SK-N-MC (cell line): ENCODE data around the gene C11orf58.
A peak's percentile ranks its signal among the peaks of the same experiment; 100 is the strongest.

Source experiments
- DNase-seq: peaks from one replicate; pipeline ENCODE4 v3.0.0-alpha.2; 2011; ENCODE audit warnings: low read depth, low spot score
- H3K27ac ChIP-seq: fragments of 200-600 bp; sonication (generic); 2 replicates; pipeline ENCODE4 v1.5.1; 2016; ENCODE audit warnings: mixed run types
- H3K36me3 ChIP-seq: fragments of 200-600 bp; sonication (generic); 2 replicates; pipeline ENCODE4 v1.6.1; 2017; ENCODE audit warnings: antibody characterized with exemption, low read length, mixed read lengths; ENCODE audit not compliant: insufficient read depth
- H3K4me3 ChIP-seq: fragments of 200-600 bp; sonication (generic); 2 replicates; pipeline ENCODE4 v1.5.1; 2016
- H3K9ac ChIP-seq: fragments of 200-600 bp; sonication (generic); 2 replicates; pipeline ENCODE4 v1.8.0; 2017; ENCODE audit warnings: mixed run types, mixed read lengths; ENCODE audit not compliant: insufficient read length
- H3K9me3 ChIP-seq: fragments of 200-600 bp; sonication (generic); 2 replicates; pipeline ENCODE4 v1.6.1; 2017; ENCODE audit warnings: low read depth, mild to moderate bottlenecking, antibody characterized with exemption, low read length, moderate library complexity, mixed read lengths
- EZH2 ChIP-seq: fragments of 200-600 bp; sonication (generic); IDR thresholded peaks from one replicate; pipeline ENCODE4 v1.6.1; 2017; ENCODE audit warnings: antibody characterized with exemption
- FOXP2 ChIP-seq: optimal IDR thresholded peaks from 2 replicates; pipeline ENCODE3; 2011; ENCODE audit warnings: mild to moderate bottlenecking, moderate library complexity; ENCODE audit not compliant: insufficient read depth; ENCODE audit errors: extremely low read length, control extremely low read depth
- POLR2AphosphoS5 ChIP-seq: IDR thresholded peaks from 2 replicates; pipeline ENCODE4 v1.6.1; 2012; ENCODE audit warnings: mild to moderate bottlenecking, low read depth, low read length, borderline replicate concordance

Gene C11orf58

DNA sequence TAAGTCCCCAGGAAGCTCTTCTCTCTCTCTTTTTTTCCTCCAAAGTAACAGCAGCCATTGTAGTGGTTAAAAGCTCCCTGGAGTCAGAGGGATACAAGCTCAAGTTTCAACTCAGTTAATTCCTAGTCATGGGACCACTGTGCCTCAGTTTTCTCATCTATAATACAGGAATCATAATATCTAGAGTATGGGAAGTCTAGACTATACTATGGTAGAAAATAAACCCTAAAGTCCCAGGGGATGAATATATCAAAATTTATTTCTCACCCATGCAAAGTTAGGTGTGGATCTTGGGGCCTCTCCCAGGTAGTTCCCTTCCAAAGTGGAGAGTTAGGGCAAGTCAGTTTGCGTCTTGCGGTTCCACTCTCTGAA, 33.7 kb downstream of the C11orf58 start:
- Histone ChIP-seq H3K36me3 (no peaks in the 10 kb centered on the region), H3K27ac (no peak overlapping the region), H3K9ac (no peak overlapping the region), H3K4me3 (no peak overlapping the region), H3K9me3 (no peaks in the 10 kb centered on the region)
- TF ChIP-seq EZH2, result no peak
- no peak for TF ChIP-seq POLR2AphosphoS5
- no peak for TF ChIP-seq FOXP2
- no peak for DNase-seq

DNA sequence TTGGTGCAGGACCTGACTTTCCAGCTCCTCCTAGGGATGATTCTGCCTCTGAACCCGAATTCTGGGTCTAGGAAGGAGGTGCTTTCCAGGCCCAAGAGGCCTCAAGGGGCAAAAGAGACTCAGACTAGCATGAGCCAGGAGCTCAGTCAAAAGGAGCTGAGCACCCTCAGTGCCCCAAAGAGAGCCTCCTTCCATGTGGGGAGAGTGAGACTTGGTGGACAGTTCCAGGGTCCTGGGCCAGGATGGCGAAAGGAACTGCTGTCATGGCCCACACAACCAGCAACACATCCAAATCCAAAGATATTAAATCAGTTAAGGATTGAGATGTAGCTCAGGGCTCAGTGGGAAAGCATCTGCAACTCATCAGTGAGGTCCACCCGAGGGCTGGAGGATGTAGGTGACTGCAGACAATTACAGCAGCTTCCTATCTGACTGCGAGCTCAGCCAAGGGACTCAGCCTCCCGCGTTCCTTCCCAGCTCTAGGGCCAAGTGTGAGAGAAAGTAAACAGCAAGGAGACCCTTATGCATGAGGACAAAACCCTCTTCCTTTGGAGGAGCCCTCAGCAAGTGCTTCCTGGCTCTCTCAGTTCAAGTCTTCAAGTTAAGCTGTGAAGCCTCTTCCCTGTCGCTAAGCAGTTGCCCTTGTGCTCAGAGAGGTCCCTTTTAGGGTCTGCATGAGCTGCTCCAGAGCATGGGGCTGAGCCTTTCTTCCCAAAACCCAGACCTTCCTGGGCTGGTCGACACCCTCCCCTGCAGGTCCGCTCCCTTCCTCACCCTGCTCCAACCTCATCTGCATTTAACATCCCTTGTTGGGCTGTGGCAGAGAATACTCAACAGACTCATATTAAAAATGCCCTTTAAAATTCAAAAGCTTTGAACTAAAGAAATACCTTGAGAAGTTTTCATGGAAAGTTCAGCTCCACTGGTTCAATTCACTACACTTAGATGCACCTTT, 35.8 kb downstream of the C11orf58 start:
- no peaks in the 10 kb centered on the region for H3K9me3 ChIP-seq
- no peak for DNase-seq
- no peak overlapping the region for H3K27ac ChIP-seq
- no peak overlapping the region for H3K4me3 ChIP-seq
- H3K36me3 ChIP-seq, result no peaks in the 10 kb centered on the region
- no peak for TF ChIP-seq EZH2
- TF ChIP-seq FOXP2, result no peak
- TF ChIP-seq POLR2AphosphoS5, result no peak
- no peak overlapping the region for H3K9ac ChIP-seq

DNA sequence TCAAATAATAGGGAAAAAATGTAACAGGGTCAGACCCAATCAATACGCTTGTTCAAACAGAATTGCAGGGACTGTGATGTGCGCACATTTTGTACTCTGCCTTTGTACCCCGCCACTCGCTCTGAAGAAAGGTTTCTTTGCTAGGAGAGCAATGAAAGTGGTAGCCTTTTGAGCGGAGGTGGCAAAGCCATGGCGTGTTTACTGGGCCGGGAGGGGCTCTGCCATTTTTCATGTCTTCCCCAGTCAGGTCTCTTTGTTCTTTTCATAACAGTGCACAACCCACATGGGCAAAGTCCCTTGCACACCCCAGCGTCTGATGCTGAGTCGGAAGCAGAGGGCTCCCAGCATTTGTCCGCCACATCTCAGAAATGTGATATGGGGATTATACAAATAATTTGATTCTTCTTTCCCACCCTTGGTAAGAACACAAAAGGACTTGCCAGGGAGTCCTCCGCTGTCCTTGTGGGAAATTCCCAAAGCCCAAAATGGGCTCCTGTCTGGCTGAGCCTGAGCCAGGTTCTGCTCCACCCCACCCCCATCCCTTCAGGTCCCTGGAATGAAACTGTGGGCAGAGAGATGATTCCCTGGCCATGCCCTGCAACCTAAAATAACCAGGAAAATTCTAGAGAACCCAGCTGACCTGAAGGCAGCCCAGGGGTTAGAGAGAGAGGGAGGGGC, 36.6 kb downstream of the C11orf58 start:
- no peak for DNase-seq
- Histone ChIP-seq H3K9ac (no peak overlapping the region), H3K36me3 (no peaks in the 10 kb centered on the region), H3K4me3 (no peak overlapping the region), H3K27ac (no peak overlapping the region), H3K9me3 (no peaks in the 10 kb centered on the region)
- TF ChIP-seq POLR2AphosphoS5 (no peak), FOXP2 (no peak), EZH2 (no peak)

DNA sequence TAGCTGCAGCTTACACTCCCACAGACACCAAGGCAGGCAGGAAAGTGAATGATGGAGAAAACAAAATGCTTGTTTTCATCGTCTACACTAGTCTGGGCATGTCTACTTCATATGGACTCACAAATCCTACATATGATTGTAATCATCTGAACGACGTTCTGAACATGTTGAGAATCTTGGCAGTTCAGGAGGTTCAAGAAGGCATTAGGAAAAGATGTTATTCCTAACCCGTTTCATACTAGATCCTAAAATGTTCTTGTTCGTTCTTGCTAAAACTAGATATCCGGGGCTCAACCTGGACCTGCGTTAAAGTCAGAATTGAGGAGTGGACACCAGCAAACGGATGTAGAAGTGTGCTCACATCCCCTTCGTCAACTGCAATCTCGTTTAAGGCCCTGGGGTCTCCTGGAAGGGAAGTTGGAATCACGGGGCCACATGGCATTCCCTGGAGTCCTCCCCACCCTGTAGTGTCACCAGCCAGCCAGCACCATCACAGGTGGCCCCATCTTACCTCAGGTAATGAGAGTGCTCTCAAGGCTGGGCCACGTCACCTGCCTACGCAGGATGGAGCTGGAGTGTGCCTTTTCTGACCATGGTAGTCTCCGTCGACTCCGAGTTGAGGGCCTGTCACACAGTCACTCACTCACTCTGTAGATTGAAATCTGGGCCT, 37.3 kb downstream of the C11orf58 start:
- H3K9me3 ChIP-seq, result no peaks in the 10 kb centered on the region
- no peak overlapping the region for H3K27ac ChIP-seq
- DNase-seq, result no peak
- H3K9ac ChIP-seq, result no peak overlapping the region
- no peak overlapping the region for H3K4me3 ChIP-seq
- no peak for TF ChIP-seq POLR2AphosphoS5
- TF ChIP-seq FOXP2, result no peak
- TF ChIP-seq EZH2, result no peak
- H3K36me3 ChIP-seq, result no peaks in the 10 kb centered on the region

DNA sequence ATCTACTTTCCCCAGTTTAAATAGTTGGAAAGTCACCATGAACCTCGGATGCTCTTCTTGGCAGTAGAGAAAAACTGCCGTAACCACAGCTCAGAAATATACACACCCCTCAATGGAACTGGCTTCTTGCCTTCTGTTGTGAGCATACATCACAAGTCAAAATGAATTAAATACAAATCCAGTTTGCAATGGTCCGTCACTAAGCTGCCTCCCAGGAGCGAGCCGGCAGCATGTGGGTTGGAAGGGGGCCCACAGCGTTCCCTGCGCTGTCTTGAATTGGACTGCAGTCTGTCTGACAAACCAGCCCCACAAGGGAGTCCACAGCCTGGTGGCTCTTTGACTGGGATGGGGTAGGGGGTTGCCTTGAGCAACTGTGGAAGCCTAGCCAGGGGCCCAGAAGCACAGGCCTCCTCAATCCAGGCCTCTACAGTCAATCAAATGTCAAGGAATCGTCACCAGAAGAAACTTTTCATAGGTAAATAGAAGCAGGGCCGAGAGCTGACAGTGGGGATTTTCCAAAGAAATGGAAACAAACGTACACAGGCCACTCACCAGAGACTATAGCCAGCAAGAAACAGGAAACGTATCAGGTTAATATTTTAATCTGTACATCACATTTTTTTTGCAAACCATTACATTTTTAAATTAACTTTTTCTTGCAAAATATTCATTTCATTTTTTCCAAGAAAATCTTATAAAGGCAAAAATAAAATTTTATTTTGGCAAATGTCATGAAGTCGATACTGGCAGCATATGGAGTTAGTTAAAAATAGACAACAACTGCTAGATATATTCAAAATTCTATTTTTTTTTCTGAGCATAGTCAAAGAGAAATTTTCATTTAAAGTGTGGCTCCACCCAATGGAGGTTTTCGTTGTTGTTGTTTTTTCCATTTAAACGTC, 38.5 kb downstream of the C11orf58 start:
- H3K9me3 ChIP-seq, result no peaks in the 10 kb centered on the region
- H3K27ac ChIP-seq, result 0 out of 2 replicates have a peak overlapping the region, but pooled peaks have one; percentile 31
- DNase-seq, result no peak
- H3K36me3 ChIP-seq, result no peaks in the 10 kb centered on the region
- no peak overlapping the region for H3K4me3 ChIP-seq
- no peak overlapping the region for H3K9ac ChIP-seq
- TF ChIP-seq EZH2 (no peak), POLR2AphosphoS5 (no peak), FOXP2 (no peak)

DNA sequence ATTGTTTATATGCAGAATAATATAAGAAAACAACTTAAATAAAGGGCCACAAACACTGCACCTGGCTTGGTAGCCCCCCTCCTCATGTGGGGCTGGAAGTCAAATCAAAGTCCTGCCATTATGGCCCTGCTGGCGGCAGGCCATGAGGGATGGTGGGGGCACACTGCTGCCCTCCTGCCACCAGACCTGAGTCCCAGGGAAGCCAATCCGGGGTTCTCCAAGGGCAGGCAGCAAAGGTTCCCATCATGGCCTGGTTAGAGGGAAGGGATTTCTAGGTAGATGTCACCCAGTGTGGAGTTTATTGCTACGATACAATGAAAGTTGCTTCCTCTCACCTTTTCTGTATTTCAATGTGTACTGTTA, 39.1 kb downstream of the C11orf58 start:
- Histone ChIP-seq H3K27ac (no peak overlapping the region), H3K9ac (no peak overlapping the region), H3K9me3 (no peaks in the 10 kb centered on the region), H3K36me3 (no peaks in the 10 kb centered on the region), H3K4me3 (no peak overlapping the region)
- no peak for DNase-seq
- no peak for TF ChIP-seq POLR2AphosphoS5
- TF ChIP-seq EZH2, result no peak

DNA sequence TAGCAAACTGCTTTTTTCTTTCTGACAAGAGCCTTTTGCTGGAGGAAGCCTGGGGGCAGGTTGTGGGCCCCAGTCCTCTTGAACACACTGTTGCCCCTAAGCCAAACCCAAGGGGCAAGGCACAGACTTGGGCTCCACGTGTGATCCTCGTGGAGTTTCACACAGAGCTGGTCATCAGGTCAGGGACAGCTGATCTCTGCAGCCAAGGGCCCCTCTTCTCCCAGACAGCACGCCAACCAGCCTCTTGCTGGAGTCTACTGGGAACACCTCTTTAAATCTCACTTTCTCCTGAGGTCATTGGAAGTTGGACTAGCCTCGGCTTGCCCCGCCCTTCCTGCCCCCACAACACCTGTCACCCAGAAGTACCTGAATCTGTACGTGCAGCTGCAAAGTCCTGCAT, 39.8 kb downstream of the C11orf58 start:
- no peak for DNase-seq
- TF ChIP-seq FOXP2, result no peak
- no peak for TF ChIP-seq POLR2AphosphoS5
- no peak for TF ChIP-seq EZH2

DNA sequence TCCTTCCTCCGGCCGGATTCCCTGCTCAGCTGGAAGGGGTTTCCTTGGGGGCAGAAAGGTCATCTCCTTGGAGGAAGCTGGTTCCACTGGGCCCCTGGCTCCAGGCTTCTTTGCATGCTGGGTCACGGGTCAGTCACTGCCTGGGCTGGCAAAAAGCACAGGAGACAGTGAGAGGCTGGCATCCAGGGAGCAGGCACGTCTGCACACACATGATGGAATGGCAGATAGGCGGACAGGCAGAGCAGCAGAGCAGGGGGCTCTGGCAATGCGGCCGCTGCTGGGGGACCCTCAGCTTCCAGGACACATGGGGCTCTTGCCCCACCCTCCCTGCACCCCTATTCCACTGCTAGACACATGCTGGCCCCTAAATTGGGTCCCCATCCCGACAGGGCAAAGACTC, 40.4 kb downstream of the C11orf58 start:
- Histone ChIP-seq H3K9me3 (no peaks in the 10 kb centered on the region), H3K27ac (no peak overlapping the region), H3K36me3 (no peaks in the 10 kb centered on the region), H3K9ac (no peak overlapping the region), H3K4me3 (no peak overlapping the region)
- DNase-seq, result no peak
- TF ChIP-seq EZH2, result no peak
- no peak for TF ChIP-seq FOXP2
- no peak for TF ChIP-seq POLR2AphosphoS5

More for the DNA sequence above, 39.8 kb downstream of the C11orf58 start:
- Histone ChIP-seq H3K9ac (no peak overlapping the region), H3K36me3 (no peaks in the 10 kb centered on the region), H3K4me3 (no peak overlapping the region), H3K9me3 (no peaks in the 10 kb centered on the region), H3K27ac (no peak overlapping the region)
